K562 (cell line): Measurements from ENCODE around the gene YIPF1. TPM values are rescaled to one million over a fixed set of nuclear protein-coding genes. Genes with fewer than 3 reads are reported as not detected.

Source experiments
- ATAC-seq: fragments of 200-7000 bp; cut with Tn5 transposase; 3 replicates; pipeline ENCODE4 v1.9.1; 2020; ENCODE audit warnings: moderate library complexity
- BruUV-seq: library from RNA; stranded (reverse); fragments of 400-500 nt; replicated peaks from 2 replicates; lab custom pipeline; 2021; lab: Mats Ljungman, UMichigan
- CTCF ChIA-PET: fragments of 300-600 bp; formaldehyde crosslinking; extraction: SDS; loops from one replicate; lab custom pipeline; 2021; ENCODE audit warnings: low intra/inter-chr PET ratio; lab: Yijun Ruan, JAX
- POLR2A ChIA-PET: fragments of 300-600, 350-650 bp; sonication (Branson Sonifier 250); formaldehyde crosslinking; extraction: SDS; loops from one replicate; lab custom pipeline; 2021; ENCODE audit warnings: antibody characterized with exemption, inconsistent platforms; lab: Yijun Ruan, JAX
- DNase-seq, 4 experiments: peaks; one replicate each; pipeline versions ENCODE4 v3.0.0 to v3.0.0-alpha.2; 2011 to 2018; ENCODE audit warnings: low spot score in 3 of 4, mixed read lengths in 3 of 4; ENCODE audit errors: extremely low read depth in 1 of 4
- FAIRE-seq: peaks from 2 replicates; lab custom pipeline; 2011; peaks lifted over from hg19 to GRCh38; lab: Jason Lieb, UNC
- H2AFZ ChIP-seq: 2 replicates; pipeline ENCODE4 v1.6.0; 2011; ENCODE audit warnings: low read depth, low read length, control low read depth, inconsistent platforms
- H3K27ac ChIP-seq: fragments of 200-600 bp; 3 replicates; pipeline ENCODE4 v1.8.0; 2011; ENCODE audit warnings: low read depth, mild to moderate bottlenecking, control low read depth, inconsistent platforms, low read length, moderate library complexity, mixed read lengths; ENCODE audit errors: extremely low read depth
- H3K27me3 ChIP-seq, 2 experiments: fragments of 300-600 bp in 1 of 2; 2 replicates in 1 of 2; 3 replicates in 1 of 2; pipeline versions ENCODE4 v1.6.0 to v1.8.0; 2011; ENCODE audit warnings: inconsistent platforms in 2 of 2, low read length in 2 of 2, mild to moderate bottlenecking in 1 of 2, mixed read lengths in 1 of 2, moderate library complexity in 1 of 2; ENCODE audit not compliant: control insufficient read depth in 2 of 2, insufficient read depth in 2 of 2
- H3K36me3 ChIP-seq: fragments of 300-600 bp; 3 replicates; pipeline ENCODE4 v1.8.0; 2011; ENCODE audit warnings: mild to moderate bottlenecking, low read length, inconsistent platforms; ENCODE audit not compliant: control insufficient read depth, insufficient read depth
- H3K4me1 ChIP-seq, 2 experiments: fragments of 200-600 bp in 1 of 2; replicated peaks in 1 of 2; 2 replicates in 1 of 2; 3 replicates in 1 of 2; pipeline versions ENCODE4 v1.5.1 to v1.8.0; 2011; ENCODE audit warnings: inconsistent platforms in 2 of 2, low read length in 2 of 2, mild to moderate bottlenecking in 1 of 2, mixed read lengths in 1 of 2, moderate library complexity in 1 of 2; ENCODE audit not compliant: control insufficient read depth in 2 of 2, insufficient read depth in 2 of 2
- H3K4me2 ChIP-seq: 2 replicates; pipeline ENCODE4 v1.6.1; 2011; ENCODE audit warnings: low read length, control low read depth, inconsistent platforms, mixed read lengths; ENCODE audit not compliant: insufficient read depth
- H3K4me3 ChIP-seq: fragments of 200-600 bp; sonication (generic), shearing (Covaris generic); 2 replicates; pipeline ENCODE4 v1.5.1; 2016; ENCODE audit warnings: control low read depth, inconsistent platforms
- H3K79me2 ChIP-seq: fragments of 200-600 bp; 3 replicates; pipeline ENCODE4 v1.8.0; 2011; ENCODE audit warnings: low read length, inconsistent platforms; ENCODE audit not compliant: control insufficient read depth, insufficient read depth
- H3K9ac ChIP-seq, 2 experiments: 2 replicates each; pipeline versions ENCODE4 v1.6.0 to v1.6.1; 2011; ENCODE audit warnings: low read depth in 2 of 2, low read length in 2 of 2, control low read depth in 1 of 2, inconsistent platforms in 1 of 2, mild to moderate bottlenecking in 1 of 2, mixed read lengths in 1 of 2; ENCODE audit not compliant: insufficient read depth in 1 of 2
- H3K9me1 ChIP-seq: one replicate; pipeline ENCODE4 v1.6.0; 2011; ENCODE audit warnings: inconsistent platforms, mild to moderate bottlenecking, low read length, moderate library complexity; ENCODE audit not compliant: control insufficient read depth, insufficient read depth
- H3K9me3 ChIP-seq: replicated peaks from 2 replicates; pipeline ENCODE4 v1.5.1; 2011; ENCODE audit warnings: low read depth, low read length, inconsistent platforms; ENCODE audit not compliant: control insufficient read depth, insufficient read depth
- H4K20me1 ChIP-seq: replicated peaks from 2 replicates; pipeline ENCODE4 v1.6.1; 2011; ENCODE audit warnings: low read length, inconsistent platforms, mixed read lengths; ENCODE audit not compliant: control insufficient read depth, insufficient read depth
- MBD1 ChIP-seq: fragments of 250-450 bp; sonication (Bioruptor Pico); IDR thresholded peaks from 2 replicates; pipeline ENCODE4 v1.8.0; 2022; ENCODE audit warnings: inconsistent platforms
- NKRF ChIP-seq: fragments of 450-650 bp; IDR thresholded peaks from 2 replicates; pipeline ENCODE4 v1.6.1; 2016; ENCODE audit warnings: borderline replicate concordance
- NR2C1 ChIP-seq, 2 experiments: fragments of 450-650 bp; IDR thresholded peaks; 2 replicates each; pipeline ENCODE4 v1.6.1; 2017; ENCODE audit warnings: mild to moderate bottlenecking in 2 of 2, antibody characterized with exemption in 1 of 2, inconsistent platforms in 1 of 2, missing compliant biosample characterization in 1 of 2, missing genetic modification characterization in 1 of 2
- NRF1 ChIP-seq, 2 experiments: fragments of 450-650 bp; IDR thresholded peaks in 1 of 2; conservative IDR thresholded peaks in 1 of 2; 2 replicates each; pipeline ENCODE4 v1.6.1; 2014; ENCODE audit warnings: mild to moderate bottlenecking in 2 of 2
- PHF21A ChIP-seq: fragments of 450-650 bp; IDR thresholded peaks from 2 replicates; pipeline ENCODE4 v1.6.1; 2017; ENCODE audit warnings: low read depth, borderline replicate concordance
- RBM34 ChIP-seq: fragments of 200-400 bp; formaldehyde crosslinking; IDR thresholded peaks from 2 replicates; pipeline ENCODE4 v1.6.1; 2018; ENCODE audit warnings: low read length, borderline replicate concordance; ENCODE audit not compliant: insufficient read depth
- SAFB2 ChIP-seq: fragments of 200-400 bp; formaldehyde crosslinking; IDR thresholded peaks from 2 replicates; pipeline ENCODE4 v1.6.1; 2018; ENCODE audit warnings: borderline replicate concordance, low read length, low read depth, moderate library complexity; ENCODE audit not compliant: severe bottlenecking
- SIN3B ChIP-seq: fragments of 450-650 bp; IDR thresholded peaks from 2 replicates; pipeline ENCODE4 v1.6.1; 2017; ENCODE audit warnings: low read depth, mild to moderate bottlenecking, moderate library complexity
- SMARCE1 ChIP-seq: fragments of 450-650 bp; IDR thresholded peaks from 2 replicates; pipeline ENCODE4 v1.7.1; 2016; ENCODE audit warnings: mild to moderate bottlenecking
- SNIP1 ChIP-seq: fragments of 450-650 bp; IDR thresholded peaks from 2 replicates; pipeline ENCODE4 v1.7.1; 2017; ENCODE audit warnings: low read depth, mild to moderate bottlenecking
- TCF7L2 ChIP-seq: fragments of 150-350 bp; IDR thresholded peaks from 2 replicates; pipeline ENCODE4 v1.6.1; 2016; ENCODE audit warnings: low read depth, mild to moderate bottlenecking, low read length, moderate library complexity
- TRIM28 ChIP-seq: fragments of 450-650 bp; IDR thresholded peaks from 2 replicates; pipeline ENCODE4 v1.6.1; 2017
- ZBTB17 ChIP-seq: fragments of 450-650 bp; formaldehyde crosslinking; IDR thresholded peaks from 2 replicates; pipeline ENCODE4 v1.4.0; 2020; ENCODE audit warnings: mild to moderate bottlenecking
- ZKSCAN3 ChIP-seq: fragments of 250-450 bp; sonication (Bioruptor Pico); IDR thresholded peaks from 2 replicates; pipeline ENCODE4 v1.4.0; 2020
- ZNF75A ChIP-seq: fragments of 450-650 bp; formaldehyde crosslinking; IDR thresholded peaks from 2 replicates; pipeline ENCODE4 v1.4.0; 2020; ENCODE audit warnings: mild to moderate bottlenecking
- WGBS: fragments of 100-300 bp; shearing (Covaris generic); methylation state at CpG from one replicate; pipeline ENCODE4 v1.1.6; 2016; ENCODE audit warnings: low coverage, mixed read lengths; ENCODE audit not compliant: insufficient coverage; ENCODE audit errors: missing lambda C conversion rate; 5-methylcytosine and 5-hydroxymethylcytosine counted together
- in situ Hi-C: fragments of 300-500 bp; cut with MboI; formaldehyde crosslinking; loops from 4 replicates; pipeline ENCODE4 v1.15.0; 2018; ENCODE audit warnings: inconsistent platforms, mixed read lengths
- intact Hi-C: fragments of 100-400 bp; cut with micrococcal nuclease; formaldehyde crosslinking; loops from 2 replicates; pipeline ENCODE4 v1.14.2; 2022
- polyA plus RNA-seq, 8 experiments: library from polyadenylated mRNA; depleted of rRNA in 4 of 8; stranded (reverse) in 5 of 8; unstranded in 3 of 8; fragments of >200 nt; fragmentation: Nextera tagmentation in 2 of 8; fragmentation: Illumina TruSeq in 1 of 8; extraction: Ambion mirVana in 2 of 8; extraction: Trizol in 1 of 8; gene quantifications; 2 replicates each; pipeline versions ENCODE4 v1.2.1 to v1.2.3, GENCODE V29; 2011 to 2014; ENCODE audit warnings: inconsistent platforms in 1 of 8, missing spikeins in 1 of 8
- total RNA-seq, 7 experiments: library from RNA; depleted of rRNA in 6 of 7; stranded (reverse); fragments of >200 nt in 6 of 7; fragmentation: Illumina TruSeq in 2 of 7; extraction: Trizol in 2 of 7; gene quantifications; 2 replicates each; pipeline versions ENCODE4 v1.2.1 to v1.2.3, GENCODE V29; 2011 to 2021; ENCODE audit warnings: low replicate concordance in 1 of 7

YIPF1 gene
- total and polyA plus RNA-seq, 9 of the 15 experiments (the other 6 are each of a cell fraction or from before 2014, with no cell fraction given), result 11.5 to 37.5 (median 19.2) TPM

GRCh38 chr1:53889304-53890298 lies at the start of gene YIPF1 (continued):
- no peak for TF ChIP-seq PHF21A
- peak; percentile 48; the same call in 1 of the 2 replicates for TF ChIP-seq SIN3B
- no peak; the same call in 1 of the 2 replicates for TF ChIP-seq SMARCE1
- TF ChIP-seq ZNF75A (CRISPR knock-in tag), result no peak
- TF ChIP-seq, all 486 proteins: peak for 149

- 94% methylated on average over 4 of the region's 4 CpGs for WGBS
- peaks cover 6 to 16% of the 10 kb centered on the region in 2 experiments; a peak in 4 of 5 replicates for H3K4me1 ChIP-seq
- H3K9ac ChIP-seq, result no peak overlapping the region
- DNase-seq, result no peak
- FAIRE-seq, result no peak
- H2AFZ ChIP-seq, result no peak overlapping the region
- no peaks in the 10 kb centered on the region for H4K20me1 ChIP-seq
- ATAC-seq, result no peak
- H3K9me3 ChIP-seq, result peaks cover 12% of the 10 kb centered on the region
- in situ Hi-C loops, result no loop called here
- H3K79me2 ChIP-seq, result peaks cover 45% of the 10 kb centered on the region
- H3K4me3 ChIP-seq, result no peak overlapping the region
- BruUV-seq, result no TSS peak
- H3K9me1 ChIP-seq, result no peaks in the 10 kb centered on the region
- intact Hi-C loops, result no loop called here
- TF ChIP-seq NKRF (no peak), NRF1 (conservative IDR thresholded peaks at IDR 0.05 in 1 of 2, IDR thresholded peaks at IDR 0.05 in 1 of 2) (no peak), ZBTB17 (CRISPR knock-in tag) (no peak), ZKSCAN3 (CRISPR knock-in tag) (no peak), SNIP1 (no peak), RBM34 (no peak), TCF7L2 (no peak), SAFB2 (no peak), TRIM28 (no peak), MBD1 (CRISPR knock-in tag) (no peak), NR2C1 (IDR thresholded peaks at IDR 0.05) (no peak), NR2C1 (tag; IDR thresholded peaks at IDR 0.05) (no peak)
- ChIA-PET POLR2A (no interaction called here), CTCF (no interaction called here)
- H3K4me2 ChIP-seq, result no peak overlapping the region
- H3K36me3 ChIP-seq, result peaks cover 57% of the 10 kb centered on the region
- no peaks in the 10 kb centered on the region for H3K27me3 ChIP-seq
- H3K27ac ChIP-seq, result no peak overlapping the region
These were observed 48.7 kb upstream of the YIPF1 start for GRCh38 chr1:53938136-53938830.
